OCI-LY1 (cell line): ENCODE measurements around the gene SREBF1.

Experiments
- H2AFZ ChIP-seq: fragments of 200-600 bp; sonication (generic), shearing (Covaris generic); 2 replicates; pipeline ENCODE4 v1.6.0; 2014; ENCODE audit warnings: antibody characterized with exemption, mild to moderate bottlenecking, low read length
- H3F3A ChIP-seq: fragments of 200-600 bp; sonication (generic), shearing (Covaris generic); 2 replicates; pipeline ENCODE4 v1.6.0; 2014; ENCODE audit warnings: mild to moderate bottlenecking, antibody characterized with exemption, low read length, moderate library complexity; ENCODE audit not compliant: insufficient read depth
- H3K27ac ChIP-seq: fragments of 200-600 bp; sonication (generic); 2 replicates; pipeline ENCODE4 v1.5.1; 2014; ENCODE audit warnings: low read length, mixed run types, mild to moderate bottlenecking, low read depth; ENCODE audit not compliant: poor library complexity, severe bottlenecking
- H3K27me3 ChIP-seq: fragments of 200-600 bp; sonication (generic); 2 replicates; pipeline ENCODE4 v1.6.0; 2014; ENCODE audit warnings: antibody characterized with exemption, mild to moderate bottlenecking, low read length, moderate library complexity; ENCODE audit not compliant: insufficient read depth
- H3K36me3 ChIP-seq: fragments of 200-600 bp; sonication (generic); 2 replicates; pipeline ENCODE4 v1.6.1; 2014; ENCODE audit warnings: mild to moderate bottlenecking, antibody characterized with exemption, low read length, moderate library complexity, mixed read lengths; ENCODE audit not compliant: insufficient read depth
- H3K4me1 ChIP-seq: fragments of 200-600 bp; sonication (generic); 2 replicates; pipeline ENCODE4 v1.5.1; 2014; ENCODE audit warnings: mild to moderate bottlenecking, low read length, moderate library complexity; ENCODE audit not compliant: insufficient read depth, severe bottlenecking
- H3K4me2 ChIP-seq: fragments of 200-600 bp; sonication (generic), shearing (Covaris generic); 2 replicates; pipeline ENCODE4 v1.6.1; 2014; ENCODE audit warnings: low read length
- H3K4me3 ChIP-seq: fragments of 200-600 bp; sonication (generic); 2 replicates; pipeline ENCODE4 v1.5.1; 2014; ENCODE audit warnings: low read length, low read depth, mild to moderate bottlenecking, mixed read lengths; ENCODE audit not compliant: poor library complexity, severe bottlenecking
- H3K79me2 ChIP-seq: fragments of 200-600 bp; shearing (Covaris generic); 2 replicates; pipeline ENCODE4 v1.6.1; 2016; ENCODE audit warnings: mixed run types, low read length, mixed read lengths; ENCODE audit not compliant: insufficient read depth
- H3K9ac ChIP-seq: fragments of 200-600 bp; sonication (generic), shearing (Covaris generic); 2 replicates; pipeline ENCODE4 v1.6.1; 2014; ENCODE audit warnings: mild to moderate bottlenecking, low read length, mixed read lengths
- H3K9me2 ChIP-seq: fragments of 200-600 bp; sonication (generic), shearing (Covaris generic); 2 replicates; pipeline ENCODE4 v1.6.1; 2014; ENCODE audit warnings: low read depth, mild to moderate bottlenecking, low read length, mixed read lengths
- H3K9me3 ChIP-seq: fragments of 200-600 bp; shearing (Covaris generic); 2 replicates; pipeline ENCODE4 v1.6.1; 2014; ENCODE audit warnings: low read length, mixed read lengths
- H4K20me1 ChIP-seq: fragments of 200-600 bp; sonication (generic), shearing (Covaris generic); 2 replicates; pipeline ENCODE4 v1.6.0; 2016; ENCODE audit warnings: mild to moderate bottlenecking, low read length; ENCODE audit not compliant: insufficient read depth
- CTCF ChIP-seq: fragments of 200-600 bp; sonication (generic), shearing (Covaris generic); IDR thresholded peaks from 2 replicates; pipeline ENCODE4 v1.5.1; 2017; ENCODE audit warnings: mild to moderate bottlenecking, antibody characterized with exemption, low read length, moderate library complexity, mixed read lengths
- EZH2 ChIP-seq: fragments of 200-600 bp; sonication (generic), shearing (Covaris generic); IDR thresholded peaks from 2 replicates; pipeline ENCODE4 v1.8.0; 2017; ENCODE audit warnings: borderline replicate concordance, mixed run types, mild to moderate bottlenecking, antibody characterized with exemption, low read length, moderate library complexity, mixed read lengths

The SREBF1 gene

GRCh38 chr17:17836250-17836817 lies 452 bp downstream of the SREBF1 start:
- Histone ChIP-seq H2AFZ (no peak overlapping the region), H3F3A (0 out of 2 replicates have a peak, but pooled peaks cover 2% of the 10 kb centered on the region), H3K9me3 (no peaks in the 10 kb centered on the region), H4K20me1 (no peaks in the 10 kb centered on the region), H3K4me1 (peaks cover 67% of the 10 kb centered on the region), H3K27me3 (no peaks in the 10 kb centered on the region), H3K9me2 (no peaks in the 10 kb centered on the region), H3K9ac (peak overlapping the region; percentile 97), H3K79me2 (no peaks in the 10 kb centered on the region), H3K36me3 (peaks cover 13% of the 10 kb centered on the region), H3K4me2 (peak overlapping the region; percentile 97), H3K27ac (peak overlapping the region; percentile 92), H3K4me3 (peak overlapping the region; percentile 94)
- no peak for TF ChIP-seq EZH2
- TF ChIP-seq CTCF, result no peak

- H3K9ac ChIP-seq, result peak overlapping the region; percentile 97
- H3K79me2 ChIP-seq, result no peaks in the 10 kb centered on the region
- H3K9me2 ChIP-seq, result no peaks in the 10 kb centered on the region
- peak overlapping the region; percentile 92 for H3K27ac ChIP-seq
- peak overlapping the region; percentile 94 for H3K4me3 ChIP-seq
- no peak overlapping the region for H2AFZ ChIP-seq
- 0 out of 2 replicates have a peak, but pooled peaks cover 2% of the 10 kb centered on the region for H3F3A ChIP-seq
- no peaks in the 10 kb centered on the region for H3K9me3 ChIP-seq
- TF ChIP-seq EZH2, result no peak
- TF ChIP-seq CTCF, result no peak
- H3K27me3 ChIP-seq, result no peaks in the 10 kb centered on the region
- H4K20me1 ChIP-seq, result no peaks in the 10 kb centered on the region
- peak overlapping the region; percentile 97 for H3K4me2 ChIP-seq
- peaks cover 67% of the 10 kb centered on the region for H3K4me1 ChIP-seq
- H3K36me3 ChIP-seq, result peaks cover 18% of the 10 kb centered on the region
Measured at GRCh38 chr17:17835415-17836249, 1.2 kb downstream of the SREBF1 start.

GRCh38 chr17:17834974-17835373 lies 1.8 kb downstream of the SREBF1 start:
- H3K9me2 ChIP-seq, result no peaks in the 10 kb centered on the region
- 0 out of 2 replicates have a peak, but pooled peaks cover 2% of the 10 kb centered on the region for H3F3A ChIP-seq
- H4K20me1 ChIP-seq, result no peaks in the 10 kb centered on the region
- H3K4me2 ChIP-seq, result peak overlapping the region; percentile 97
- H2AFZ ChIP-seq, result no peak overlapping the region
- H3K4me1 ChIP-seq, result peaks cover 66% of the 10 kb centered on the region
- H3K27me3 ChIP-seq, result no peaks in the 10 kb centered on the region
- H3K4me3 ChIP-seq, result peak overlapping the region; percentile 94
- H3K36me3 ChIP-seq, result peaks cover 18% of the 10 kb centered on the region
- TF ChIP-seq CTCF (no peak), EZH2 (no peak)
- no peaks in the 10 kb centered on the region for H3K9me3 ChIP-seq
- H3K27ac ChIP-seq, result peak overlapping the region; percentile 92
- 0 out of 2 replicates have a peak, but pooled peaks cover 2% of the 10 kb centered on the region for H3K79me2 ChIP-seq
- H3K9ac ChIP-seq, result peak overlapping the region; percentile 97
